HUES48 (cell line): ENCODE data around the gene CDKL5.

ENCODE experiments used
- H3K27ac ChIP-seq: one replicate; pipeline ENCODE4 v1.7.0; 2013; ENCODE audit warnings: low read depth, low read length, inconsistent platforms
- H3K27me3 ChIP-seq: 2 replicates; pipeline ENCODE4 v1.6.1; 2013; ENCODE audit warnings: mild to moderate bottlenecking, low read length; ENCODE audit not compliant: control insufficient read depth, insufficient read depth
- H3K36me3 ChIP-seq: 2 replicates; pipeline ENCODE4 v1.6.1; 2013; ENCODE audit warnings: low read length; ENCODE audit not compliant: control insufficient read depth, insufficient read depth
- H3K4me1 ChIP-seq: 2 replicates; pipeline ENCODE4 v1.6.1; 2013; ENCODE audit warnings: mild to moderate bottlenecking, low read length; ENCODE audit not compliant: control insufficient read depth, insufficient read depth
- H3K4me3 ChIP-seq: 2 replicates; pipeline ENCODE4 v1.5.1; 2013; ENCODE audit warnings: mild to moderate bottlenecking, low read depth, low read length
- H3K9ac ChIP-seq: 2 replicates; pipeline ENCODE4 v1.6.1; 2013; ENCODE audit warnings: mild to moderate bottlenecking, low read depth, low read length, moderate library complexity
- H3K9me3 ChIP-seq: 2 replicates; pipeline ENCODE4 v1.6.1; 2013; ENCODE audit warnings: low read length; ENCODE audit not compliant: control insufficient read depth, insufficient read depth

CDKL5 gene

GRCh38 chrX:18691431-18691830, 266.0 kb downstream of the CDKL5 start:
- Histone ChIP-seq H3K27ac (no peak overlapping the region), H3K9ac (no peak overlapping the region), H3K4me3 (no peak overlapping the region), H3K9me3 (peaks cover 37% of the 10 kb centered on the region), H3K36me3 (no peaks in the 10 kb centered on the region), H3K4me1 (peaks cover 2% of the 10 kb centered on the region; the same call in 1 of the 2 replicates), H3K27me3 (no peaks in the 10 kb centered on the region)

- H3K4me1 ChIP-seq, result no peaks in the 10 kb centered on the region
- H3K27ac ChIP-seq, result no peak overlapping the region
- no peak overlapping the region for H3K9ac ChIP-seq
- peaks cover 32% of the 10 kb centered on the region for H3K9me3 ChIP-seq
- no peaks in the 10 kb centered on the region for H3K27me3 ChIP-seq
- no peaks in the 10 kb centered on the region for H3K36me3 ChIP-seq
- no peak overlapping the region for H3K4me3 ChIP-seq
Measured at GRCh38 chrX:18692541-18692940, 267.1 kb downstream of the CDKL5 start.

- Histone ChIP-seq H3K27ac (no peak overlapping the region), H3K27me3 (no peaks in the 10 kb centered on the region), H3K9me3 (peaks cover 29% of the 10 kb centered on the region), H3K9ac (no peak overlapping the region), H3K4me1 (no peaks in the 10 kb centered on the region), H3K36me3 (no peaks in the 10 kb centered on the region), H3K4me3 (no peak overlapping the region)
Measured at GRCh38 chrX:18696653-18697052, 271.2 kb downstream of the CDKL5 start.

- Histone ChIP-seq H3K9me3 (peaks cover 29% of the 10 kb centered on the region), H3K27ac (no peak overlapping the region), H3K27me3 (no peaks in the 10 kb centered on the region), H3K9ac (no peak overlapping the region), H3K36me3 (no peaks in the 10 kb centered on the region), H3K4me1 (no peaks in the 10 kb centered on the region), H3K4me3 (no peak overlapping the region)
Measured at GRCh38 chrX:18698737-18699650, 273.6 kb downstream of the CDKL5 start.

GRCh38 chrX:18701621-18702361, 276.4 kb downstream of the CDKL5 start:
- Histone ChIP-seq H3K36me3 (no peaks in the 10 kb centered on the region), H3K4me3 (no peak overlapping the region), H3K9me3 (peaks cover 12% of the 10 kb centered on the region), H3K4me1 (no peaks in the 10 kb centered on the region), H3K27ac (no peak overlapping the region), H3K9ac (no peak overlapping the region), H3K27me3 (no peaks in the 10 kb centered on the region)

GRCh38 chrX:18702362-18703195, 277.2 kb downstream of the CDKL5 start:
- Histone ChIP-seq H3K27me3 (no peaks in the 10 kb centered on the region), H3K9me3 (peaks cover 12% of the 10 kb centered on the region), H3K4me1 (no peaks in the 10 kb centered on the region), H3K36me3 (no peaks in the 10 kb centered on the region), H3K4me3 (no peak overlapping the region), H3K9ac (no peak overlapping the region), H3K27ac (no peak overlapping the region)
